ENCODE data around the gene TPPP3. TPM values are rescaled to one million over a fixed set of nuclear protein-coding genes. Genes with fewer than 3 reads are reported as not detected.

TPPP3 gene
- total RNA-seq, 6 donors from 2014 or later: 40.0 to 167 (median 112) TPM

DNA sequence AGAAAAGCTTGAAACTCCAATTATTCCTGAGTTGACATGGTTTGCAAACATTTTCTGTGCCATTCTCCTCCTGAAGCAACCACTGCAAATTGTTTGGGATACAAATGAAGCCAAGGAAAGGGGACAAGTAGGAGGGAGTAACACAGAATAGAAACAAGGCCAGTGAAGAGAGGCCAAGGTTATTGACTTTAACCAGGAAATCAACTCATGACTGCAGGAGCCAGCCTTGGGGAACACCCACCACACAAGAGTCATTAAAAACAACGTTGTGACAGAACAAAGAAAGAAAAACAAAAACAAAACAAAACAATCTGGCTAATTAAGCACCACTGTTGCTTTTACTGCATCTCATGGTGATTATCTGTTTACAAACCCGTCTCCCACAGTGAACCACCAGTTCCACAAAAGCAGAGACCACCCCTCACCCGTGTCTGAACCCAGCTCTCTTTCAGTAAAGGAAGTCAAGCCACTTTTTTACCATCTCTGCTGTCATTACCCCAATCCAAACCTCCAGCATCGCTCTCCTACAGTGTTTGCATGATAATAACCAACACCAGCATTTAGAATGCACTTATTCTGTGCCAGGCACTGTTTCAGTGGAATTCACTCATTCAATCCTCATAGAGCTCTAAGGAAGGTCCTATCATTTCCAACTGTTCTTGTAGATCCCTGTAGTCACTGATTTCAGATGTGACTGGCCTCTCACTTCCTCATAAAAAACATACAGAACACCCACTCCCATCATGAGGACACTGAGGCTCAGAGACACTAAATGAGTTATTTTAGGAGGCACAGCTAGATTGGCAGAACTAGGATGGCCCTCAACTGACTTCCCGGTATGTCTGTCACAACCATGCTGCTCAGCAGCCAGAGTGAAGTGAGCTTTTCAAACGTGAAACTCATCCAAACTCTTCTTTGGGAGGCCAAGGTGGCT is 20.9 kb upstream of the TPPP3 start:
- no peak for DNase-seq
- Histone ChIP-seq H3K9me3 (no peaks in the 10 kb centered on the region), H3K4me1 (peaks cover 21 to 29% (median 23%) of the 10 kb centered on the region in 4 donors), H3K4me3 (no peak overlapping the region), H3K27me3 (no peaks in the 10 kb centered on the region), H3K36me3 (no peaks in the 10 kb centered on the region), H3K27ac (peak overlapping the region in 3 of 4 donors; percentile 7 to 39 (median 27))
- WGBS, 2 donors: 47 to 67% methylated on average over 6 of the region's 6 CpGs
- TF ChIP-seq EP300 (IDR thresholded peaks at IDR 0.05) (no peak), POLR2A (IDR thresholded peaks at IDR 0.05) (no peak), POLR2AphosphoS5 (IDR thresholded peaks at IDR 0.05) (no peak)
- TF ChIP-seq, protein P1, sequence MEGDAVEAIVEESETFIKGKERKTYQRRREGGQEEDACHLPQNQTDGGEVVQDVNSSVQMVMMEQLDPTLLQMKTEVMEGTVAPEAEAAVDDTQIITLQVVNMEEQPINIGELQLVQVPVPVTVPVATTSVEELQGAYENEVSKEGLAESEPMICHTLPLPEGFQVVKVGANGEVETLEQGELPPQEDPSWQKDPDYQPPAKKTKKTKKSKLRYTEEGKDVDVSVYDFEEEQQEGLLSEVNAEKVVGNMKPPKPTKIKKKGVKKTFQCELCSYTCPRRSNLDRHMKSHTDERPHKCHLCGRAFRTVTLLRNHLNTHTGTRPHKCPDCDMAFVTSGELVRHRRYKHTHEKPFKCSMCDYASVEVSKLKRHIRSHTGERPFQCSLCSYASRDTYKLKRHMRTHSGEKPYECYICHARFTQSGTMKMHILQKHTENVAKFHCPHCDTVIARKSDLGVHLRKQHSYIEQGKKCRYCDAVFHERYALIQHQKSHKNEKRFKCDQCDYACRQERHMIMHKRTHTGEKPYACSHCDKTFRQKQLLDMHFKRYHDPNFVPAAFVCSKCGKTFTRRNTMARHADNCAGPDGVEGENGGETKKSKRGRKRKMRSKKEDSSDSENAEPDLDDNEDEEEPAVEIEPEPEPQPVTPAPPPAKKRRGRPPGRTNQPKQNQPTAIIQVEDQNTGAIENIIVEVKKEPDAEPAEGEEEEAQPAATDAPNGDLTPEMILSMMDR (IDR thresholded peaks at IDR 0.05): no peak
- ATAC-seq (ENCODE audit: low FRiP score in 2 of 2): no peak

DNA sequence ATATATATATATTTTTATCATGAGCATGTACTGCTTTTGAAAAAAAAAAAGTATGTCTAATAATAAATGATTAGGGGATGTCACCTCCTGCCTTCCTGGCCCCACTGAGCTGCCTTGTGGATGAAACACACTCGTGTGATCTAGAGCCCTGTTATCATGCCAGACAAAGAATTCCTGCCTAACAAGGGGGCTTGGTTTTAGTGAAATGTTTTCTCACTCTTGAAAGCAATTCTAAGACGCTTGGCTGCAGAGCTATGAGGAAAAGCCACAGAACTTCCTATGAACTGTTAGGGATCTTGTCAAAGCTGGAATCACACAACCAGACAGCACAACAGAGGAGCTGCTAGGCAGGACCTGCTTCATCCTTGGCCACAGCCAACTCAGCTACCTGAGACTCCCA is 19.0 kb upstream of the TPPP3 start:
- no peaks in the 10 kb centered on the region for H3K36me3 ChIP-seq
- DNase-seq (no peak), ATAC-seq (ENCODE audit: low FRiP score in 2 of 2) (no peak)
- no peaks in the 10 kb centered on the region for H3K9me3 ChIP-seq
- no peaks in the 10 kb centered on the region for H3K27me3 ChIP-seq
- no peak for TF ChIP-seq POLR2AphosphoS5 (IDR thresholded peaks at IDR 0.05)
- no peak for TF ChIP-seq POLR2A (IDR thresholded peaks at IDR 0.05)
- TF ChIP-seq EP300 (IDR thresholded peaks at IDR 0.05): no peak
- TF ChIP-seq, protein P1 (IDR thresholded peaks at IDR 0.05): no peak
- H3K27ac ChIP-seq: no peak overlapping the region
- H3K4me3 ChIP-seq: no peak overlapping the region
- peaks cover 21 to 29% (median 23%) of the 10 kb centered on the region in 4 donors for H3K4me1 ChIP-seq
- 29 to 38% methylated on average over 2 of the region's 2 CpGs for WGBS, 2 donors

DNA sequence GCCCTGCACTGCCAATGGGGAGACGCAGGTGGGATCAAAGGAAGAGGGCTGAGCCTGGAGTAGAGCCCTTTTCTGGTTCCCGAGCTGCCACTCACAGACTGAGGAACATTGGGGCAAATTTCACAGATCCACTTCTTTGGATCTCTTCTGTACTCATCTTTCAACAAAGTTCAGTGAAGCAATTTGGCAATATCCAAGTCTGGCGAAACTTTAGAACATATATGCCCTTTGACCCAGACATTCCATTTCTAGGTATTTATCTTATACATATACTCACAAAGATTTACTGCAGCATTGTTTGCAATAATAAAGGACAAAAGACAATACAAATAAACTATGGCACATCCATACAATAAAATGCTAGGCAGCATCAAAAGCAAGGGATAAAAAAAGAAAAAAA is 18.0 kb upstream of the TPPP3 start:
- ATAC-seq (ENCODE audit: low FRiP score in 2 of 2): no peak
- 93 to 96% methylated on average over 3 of the region's 3 CpGs for WGBS, 2 donors
- H3K4me1 ChIP-seq: peaks cover 16 to 21% (median 18%) of the 10 kb centered on the region in 4 donors
- H3K4me3 ChIP-seq: no peak overlapping the region
- H3K27me3 ChIP-seq: no peaks in the 10 kb centered on the region
- no peak overlapping the region for H3K27ac ChIP-seq
- H3K9me3 ChIP-seq: no peaks in the 10 kb centered on the region
- TF ChIP-seq, protein P1 (IDR thresholded peaks at IDR 0.05): no peak
- TF ChIP-seq POLR2A (IDR thresholded peaks at IDR 0.05) (no peak), POLR2AphosphoS5 (IDR thresholded peaks at IDR 0.05) (no peak), EP300 (IDR thresholded peaks at IDR 0.05) (no peak)
- no peak for DNase-seq
- H3K36me3 ChIP-seq: no peaks in the 10 kb centered on the region

DNA sequence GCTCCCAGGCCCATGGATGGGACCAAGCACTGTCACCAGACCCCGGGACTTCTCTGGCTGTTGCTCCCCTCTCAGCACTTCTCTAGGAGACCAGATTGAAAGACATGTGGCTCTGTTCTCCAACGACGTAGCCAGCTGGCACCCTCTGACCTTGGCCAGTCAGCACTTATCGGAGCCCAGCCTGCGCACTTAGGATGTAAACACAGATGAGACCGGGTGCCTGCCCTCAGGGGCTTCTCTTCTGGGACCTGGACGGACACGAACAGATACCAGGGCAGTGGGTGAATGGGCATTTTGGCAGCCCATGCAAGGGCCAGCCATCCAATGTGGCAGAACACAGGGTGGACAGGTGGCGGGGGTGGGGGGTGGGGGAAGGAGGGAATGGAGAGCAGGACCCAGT is 16.3 kb upstream of the TPPP3 start:
- TF ChIP-seq, protein P1 (IDR thresholded peaks at IDR 0.05): no peak
- no peak for TF ChIP-seq POLR2AphosphoS5 (IDR thresholded peaks at IDR 0.05)
- no peak for TF ChIP-seq EP300 (IDR thresholded peaks at IDR 0.05)
- no peak for TF ChIP-seq POLR2A (IDR thresholded peaks at IDR 0.05)
- H3K4me1 ChIP-seq: peaks cover 3 to 12% (median 11%) of the 10 kb centered on the region in 4 donors
- 97 to 100% methylated on average over 3 to 9 of the region's 9 CpGs for WGBS, 2 donors
- no peak overlapping the region for H3K4me3 ChIP-seq
- DNase-seq: no peak
- no peaks in the 10 kb centered on the region for H3K9me3 ChIP-seq
- no peaks in the 10 kb centered on the region for H3K27me3 ChIP-seq
- H3K36me3 ChIP-seq: no peaks in the 10 kb centered on the region
- ATAC-seq (ENCODE audit: low FRiP score in 2 of 2): no peak
- no peak overlapping the region for H3K27ac ChIP-seq
